Measurements from ENCODE around the gene SSTR1.
A peak's percentile ranks its signal among the peaks of the same experiment; 100 is the strongest.

The SSTR1 gene

GRCh38 chr14:38211255-38211735 lies 3.6 kb downstream of the SSTR1 start:
- Histone ChIP-seq H2AK5ac (ENCODE audit: low read length, severe bottlenecking) (no peak overlapping the region), H3K9ac (ENCODE audit: low read length) (no peak overlapping the region), H3K36me3 (ENCODE audit: control insufficient read depth in 1 of 2, insufficient read depth in 2 of 2, low read depth in 1 of 2, low read length in 2 of 2) (no peaks in the 10 kb centered on the region), H2BK120ac (ENCODE audit: low read depth, low read length) (no peak overlapping the region), H3K4me3 (ENCODE audit: insufficient read depth in 1 of 2, low read depth in 1 of 2, low read length in 2 of 2) (peak overlapping the region in 1 of 2 experiments; percentile 56), H2BK15ac (ENCODE audit: low read depth, poor library complexity, severe bottlenecking) (peak overlapping the region; percentile 33), H3K14ac (ENCODE audit: low read length in 2 of 2) (no peak overlapping the region), H4K8ac (ENCODE audit: low read length) (no peak overlapping the region), H3K27me3 (ENCODE audit: control insufficient read depth in 1 of 2, insufficient read depth in 1 of 2, low read length in 2 of 2) (peaks cover 34 to 83% of the 10 kb centered on the region in 2 experiments), H3K4me1 (ENCODE audit: control insufficient read depth, insufficient read depth, low read depth, low read length) (peaks cover 35% of the 10 kb centered on the region), H3K4me2 (ENCODE audit: low read length, poor library complexity, severe bottlenecking) (peak overlapping the region; percentile 93), H2BK12ac (ENCODE audit: low read length in 2 of 2) (no peak overlapping the region), H3K23ac (ENCODE audit: low read length in 2 of 2) (peak overlapping the region; percentile 50 to 93), H2BK5ac (ENCODE audit: low read depth, low read length, poor library complexity, severe bottlenecking) (no peak overlapping the region), H3K18ac (ENCODE audit: low read depth in 1 of 2, low read length in 2 of 2) (peak overlapping the region in 1 of 2 experiments; percentile 14), H3K9me3 (ENCODE audit: control insufficient read depth, low read length) (no peaks in the 10 kb centered on the region), H3K4ac (ENCODE audit: low read depth in 1 of 2, low read length in 2 of 2) (no peak overlapping the region), H2AFZ (ENCODE audit: low read depth, low read length) (peak overlapping the region; percentile 60), H3K79me1 (replicated peaks; ENCODE audit: low read length, poor library complexity, severe bottlenecking) (no peaks in the 10 kb centered on the region), H4K91ac (ENCODE audit: low read length) (no peak overlapping the region), H3K27ac (ENCODE audit: low read length, poor library complexity, severe bottlenecking) (no peak overlapping the region)
- peak; percentile 31 for DNase-seq
- WGBS = 5% methylated on average over 31 of the region's 34 CpGs

- Histone ChIP-seq H3K23ac (ENCODE audit: low read length in 2 of 2) (peak overlapping the region in 1 of 2 experiments; percentile 72), H2BK120ac (ENCODE audit: low read depth, low read length) (no peak overlapping the region), H2BK5ac (ENCODE audit: low read depth, low read length, poor library complexity, severe bottlenecking) (no peak overlapping the region), H2AK5ac (ENCODE audit: low read length, severe bottlenecking) (no peak overlapping the region), H4K8ac (ENCODE audit: low read length) (no peak overlapping the region), H3K4me2 (ENCODE audit: low read length, poor library complexity, severe bottlenecking) (no peak overlapping the region), H3K36me3 (ENCODE audit: control insufficient read depth in 1 of 2, insufficient read depth in 2 of 2, low read depth in 1 of 2, low read length in 2 of 2) (no peaks in the 10 kb centered on the region), H3K18ac (ENCODE audit: low read depth in 1 of 2, low read length in 2 of 2) (no peak overlapping the region), H3K9ac (ENCODE audit: low read length) (no peak overlapping the region), H3K14ac (ENCODE audit: low read length in 2 of 2) (no peak overlapping the region), H2BK15ac (ENCODE audit: low read depth, poor library complexity, severe bottlenecking) (no peak overlapping the region), H3K9me3 (ENCODE audit: control insufficient read depth, low read length) (no peaks in the 10 kb centered on the region), H3K4me1 (ENCODE audit: control insufficient read depth, insufficient read depth, low read depth, low read length) (peaks cover 35% of the 10 kb centered on the region), H3K4ac (ENCODE audit: low read depth in 1 of 2, low read length in 2 of 2) (no peak overlapping the region), H3K27ac (ENCODE audit: low read length, poor library complexity, severe bottlenecking) (no peak overlapping the region), H4K91ac (ENCODE audit: low read length) (no peak overlapping the region), H3K79me1 (replicated peaks; ENCODE audit: low read length, poor library complexity, severe bottlenecking) (no peaks in the 10 kb centered on the region), H2BK12ac (ENCODE audit: low read length in 2 of 2) (no peak overlapping the region), H3K4me3 (ENCODE audit: insufficient read depth in 1 of 2, low read depth in 1 of 2, low read length in 2 of 2) (no peak overlapping the region), H2AFZ (ENCODE audit: low read depth, low read length) (no peak overlapping the region), H3K27me3 (ENCODE audit: control insufficient read depth in 1 of 2, insufficient read depth in 1 of 2, low read length in 2 of 2) (peaks cover 34 to 76% of the 10 kb centered on the region in 2 experiments)
- no peak for DNase-seq
These were observed 4.4 kb downstream of the SSTR1 start for GRCh38 chr14:38212111-38212510.

- H4K91ac ChIP-seq (ENCODE audit: low read length) = no peak overlapping the region
These were observed 5.3 kb downstream of the SSTR1 start for GRCh38 chr14:38213001-38213400.

GRCh38 chr14:38217553-38217952 lies 9.8 kb downstream of the SSTR1 start:
- no peak overlapping the region for H3K4ac ChIP-seq (ENCODE audit: low read depth in 1 of 2, low read length in 2 of 2)
- H3K14ac ChIP-seq (ENCODE audit: low read length in 2 of 2) = no peak overlapping the region
- no peak overlapping the region for H3K27ac ChIP-seq (ENCODE audit: low read length, poor library complexity, severe bottlenecking)
- H3K23ac ChIP-seq (ENCODE audit: low read length in 2 of 2) = no peak overlapping the region
- no peak overlapping the region for H3K4me2 ChIP-seq (ENCODE audit: low read length, poor library complexity, severe bottlenecking)
- no peak overlapping the region for H2AFZ ChIP-seq (ENCODE audit: low read depth, low read length)
- no peak overlapping the region for H2BK5ac ChIP-seq (ENCODE audit: low read depth, low read length, poor library complexity, severe bottlenecking)
- H2BK15ac ChIP-seq (ENCODE audit: low read depth, poor library complexity, severe bottlenecking) = no peak overlapping the region
- H4K8ac ChIP-seq (ENCODE audit: low read length) = no peak overlapping the region
- H4K91ac ChIP-seq (ENCODE audit: low read length) = no peak overlapping the region
- no peak overlapping the region for H3K4me3 ChIP-seq (ENCODE audit: insufficient read depth in 1 of 2, low read depth in 1 of 2, low read length in 2 of 2)
- no peak overlapping the region for H2BK12ac ChIP-seq (ENCODE audit: low read length in 2 of 2)
- DNase-seq = no peak
- H2BK120ac ChIP-seq (ENCODE audit: low read depth, low read length) = no peak overlapping the region
- 76% methylated on average over 2 of the region's 2 CpGs for WGBS
- H3K27me3 ChIP-seq (ENCODE audit: control insufficient read depth in 1 of 2, insufficient read depth in 1 of 2, low read length in 2 of 2) = peaks cover 0 to 23% of the 10 kb centered on the region in 2 experiments
- no peaks in the 10 kb centered on the region for H3K79me1 ChIP-seq (replicated peaks; ENCODE audit: low read length, poor library complexity, severe bottlenecking)
- no peaks in the 10 kb centered on the region for H3K9me3 ChIP-seq (ENCODE audit: control insufficient read depth, low read length)
- no peak overlapping the region for H3K18ac ChIP-seq (ENCODE audit: low read depth in 1 of 2, low read length in 2 of 2)
- H3K9ac ChIP-seq (ENCODE audit: low read length) = no peak overlapping the region
- H3K4me1 ChIP-seq (ENCODE audit: control insufficient read depth, insufficient read depth, low read depth, low read length) = no peaks in the 10 kb centered on the region
- H3K36me3 ChIP-seq (ENCODE audit: control insufficient read depth in 1 of 2, insufficient read depth in 2 of 2, low read depth in 1 of 2, low read length in 2 of 2) = no peaks in the 10 kb centered on the region
- H2AK5ac ChIP-seq (ENCODE audit: low read length, severe bottlenecking) = no peak overlapping the region

More at GRCh38 chr14:38213001-38213400, 5.3 kb downstream of the SSTR1 start:
- Histone ChIP-seq H3K9me3 (ENCODE audit: control insufficient read depth, low read length) (no peaks in the 10 kb centered on the region), H3K23ac (ENCODE audit: low read length in 2 of 2) (no peak overlapping the region), H3K4me2 (ENCODE audit: low read length, poor library complexity, severe bottlenecking) (no peak overlapping the region), H2AFZ (ENCODE audit: low read depth, low read length) (no peak overlapping the region), H2BK12ac (ENCODE audit: low read length in 2 of 2) (no peak overlapping the region), H3K27ac (ENCODE audit: low read length, poor library complexity, severe bottlenecking) (no peak overlapping the region), H3K14ac (ENCODE audit: low read length in 2 of 2) (no peak overlapping the region), H4K8ac (ENCODE audit: low read length) (no peak overlapping the region), H3K36me3 (ENCODE audit: control insufficient read depth in 1 of 2, insufficient read depth in 2 of 2, low read depth in 1 of 2, low read length in 2 of 2) (no peaks in the 10 kb centered on the region), H3K4ac (ENCODE audit: low read depth in 1 of 2, low read length in 2 of 2) (no peak overlapping the region), H3K79me1 (replicated peaks; ENCODE audit: low read length, poor library complexity, severe bottlenecking) (no peaks in the 10 kb centered on the region), H2BK15ac (ENCODE audit: low read depth, poor library complexity, severe bottlenecking) (no peak overlapping the region), H2BK120ac (ENCODE audit: low read depth, low read length) (no peak overlapping the region), H2BK5ac (ENCODE audit: low read depth, low read length, poor library complexity, severe bottlenecking) (no peak overlapping the region), H3K4me1 (ENCODE audit: control insufficient read depth, insufficient read depth, low read depth, low read length) (peaks cover 31% of the 10 kb centered on the region), H3K18ac (ENCODE audit: low read depth in 1 of 2, low read length in 2 of 2) (no peak overlapping the region), H3K9ac (ENCODE audit: low read length) (no peak overlapping the region), H3K27me3 (ENCODE audit: control insufficient read depth in 1 of 2, insufficient read depth in 1 of 2, low read length in 2 of 2) (peaks cover 32 to 67% of the 10 kb centered on the region in 2 experiments), H3K4me3 (ENCODE audit: insufficient read depth in 1 of 2, low read depth in 1 of 2, low read length in 2 of 2) (no peak overlapping the region), H2AK5ac (ENCODE audit: low read length, severe bottlenecking) (no peak overlapping the region)
- WGBS = 78% methylated on average over 1 of the region's 2 CpGs
- peak; percentile 13 for DNase-seq
